ENCODE results near the gene WIPF2. TPM values are rescaled to one million over a fixed set of nuclear protein-coding genes. Genes with fewer than 3 reads are reported as not detected.

The WIPF2 gene
- total and polyA plus RNA-seq, 2 donors (not counting 3 experiments of a cell fraction or from before 2014, with no cell fraction given), result 8.4 to 30.4 TPM

DNA sequence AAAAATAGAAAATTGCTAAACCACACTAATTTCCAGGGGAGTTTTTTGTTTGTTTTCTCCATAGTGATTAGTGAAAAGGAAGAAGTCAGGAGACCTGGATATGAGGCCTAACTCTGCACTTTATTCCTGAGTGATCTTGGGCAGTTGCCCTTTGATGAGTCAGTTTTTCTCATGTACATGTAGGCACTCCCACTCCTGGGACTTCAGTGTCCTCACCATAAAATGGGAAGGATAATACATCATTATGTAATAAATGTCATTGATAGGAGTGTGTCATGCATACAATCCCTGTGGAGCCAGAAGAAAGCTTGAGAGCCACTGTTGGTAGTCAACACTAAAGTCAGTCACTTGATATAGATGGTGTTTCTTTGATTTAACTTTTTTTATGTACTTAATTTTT is 32.5 kb downstream of the WIPF2 start:
- peak; percentile 73 for FAIRE-seq
- peaks cover 40% of the 10 kb centered on the region for H3K79me2 ChIP-seq (ENCODE audit: control insufficient read depth, insufficient read depth, low read length)
- H3K4me2 ChIP-seq (ENCODE audit: insufficient read depth, low read length), result no peak overlapping the region
- peak; percentile 88 for DNase-seq (ENCODE audit: low read depth, low spot score)
- no peak overlapping the region for H2AFZ ChIP-seq (ENCODE audit: low read depth, low read length)
- ChIA-PET POLR2A (no interaction called here), CTCF (interaction anchor here (1.2 to 1.5 kb wide), 3 partner anchors 8 to 32 kb away, joined by 5 to 7 read pairs (median 6); partner anchors contain the start of gene WIPF2)
- no peaks in the 10 kb centered on the region for H3K27me3 ChIP-seq (ENCODE audit: control insufficient read depth in 2 of 2, insufficient read depth in 2 of 2, low read length in 2 of 2)
- peak; percentile 65 for TF ChIP-seq FOS (IDR thresholded peaks at IDR 0.05; ENCODE audit: borderline replicate concordance, insufficient read depth, low read length)
- no peak for TF ChIP-seq GATA2 (IDR thresholded peaks at IDR 0.05; ENCODE audit: insufficient read depth, insufficient read length, low read depth, low read length)
- peak; percentile 57 for TF ChIP-seq JUN (IDR thresholded peaks at IDR 0.05; ENCODE audit: borderline replicate concordance, insufficient read depth, insufficient read length, low read depth)
- TF ChIP-seq MYC (IDR thresholded peaks at IDR 0.05; ENCODE audit: low read depth, low read length), result no peak
- intact Hi-C loops (cut with micrococcal nuclease) (no loop called here), dilution Hi-C loops (cut with MboI; ENCODE audit: extremely low pct_ligation_motif_present, low sequenced_read_pairs) (no loop called here)
- BruUV-seq (replicated peaks), result no TSS peak
- H3K9me3 ChIP-seq (replicated peaks; ENCODE audit: control insufficient read depth, insufficient read depth, low read length), result no peaks in the 10 kb centered on the region
- peak overlapping the region; percentile 43 for H3K9ac ChIP-seq (replicated peaks; ENCODE audit: extremely low read depth, insufficient read depth, low read length)
- no peaks in the 10 kb centered on the region for H3K36me3 ChIP-seq (ENCODE audit: control insufficient read depth in 2 of 2, extremely low read depth in 1 of 2, insufficient read depth in 2 of 2, low read length in 2 of 2)
- H3K4me1 ChIP-seq (ENCODE audit: control insufficient read depth, extremely low read depth, insufficient read depth, low read length), result peaks cover 8% of the 10 kb centered on the region
- H4K20me1 ChIP-seq (replicated peaks; ENCODE audit: control insufficient read depth, extremely low read depth, insufficient read depth, low read length), result peaks cover 2% of the 10 kb centered on the region
- no peaks in the 10 kb centered on the region for H3K9me1 ChIP-seq (replicated peaks; ENCODE audit: control insufficient read depth, extremely low read depth, insufficient read depth, low read length)
- no peak overlapping the region for H3K27ac ChIP-seq (ENCODE audit: insufficient read depth, low read depth, low read length)
- no peak overlapping the region for H3K4me3 ChIP-seq (replicated peaks in 1 of 3; ENCODE audit: insufficient read depth in 1 of 3, low read depth in 1 of 3, low read length in 3 of 3)

- FAIRE-seq, result no peak
- Histone ChIP-seq H3K4me2 (ENCODE audit: insufficient read depth, low read length) (no peak overlapping the region), H3K27me3 (ENCODE audit: control insufficient read depth in 2 of 2, insufficient read depth in 2 of 2, low read length in 2 of 2) (no peaks in the 10 kb centered on the region), H3K27ac (ENCODE audit: insufficient read depth, low read depth, low read length) (no peak overlapping the region), H3K36me3 (ENCODE audit: control insufficient read depth in 2 of 2, extremely low read depth in 1 of 2, insufficient read depth in 2 of 2, low read length in 2 of 2) (peaks cover 0 to 2% of the 10 kb centered on the region in 2 experiments), H3K9me1 (replicated peaks; ENCODE audit: control insufficient read depth, extremely low read depth, insufficient read depth, low read length) (no peaks in the 10 kb centered on the region), H3K4me3 (replicated peaks in 1 of 3; ENCODE audit: insufficient read depth in 1 of 3, low read depth in 1 of 3, low read length in 3 of 3) (no peak overlapping the region), H3K79me2 (ENCODE audit: control insufficient read depth, insufficient read depth, low read length) (peaks cover 30% of the 10 kb centered on the region), H3K9ac (replicated peaks; ENCODE audit: extremely low read depth, insufficient read depth, low read length) (no peak overlapping the region), H3K9me3 (replicated peaks; ENCODE audit: control insufficient read depth, insufficient read depth, low read length) (no peaks in the 10 kb centered on the region), H3K4me1 (ENCODE audit: control insufficient read depth, extremely low read depth, insufficient read depth, low read length) (peaks cover 8% of the 10 kb centered on the region), H4K20me1 (replicated peaks; ENCODE audit: control insufficient read depth, extremely low read depth, insufficient read depth, low read length) (no peaks in the 10 kb centered on the region), H2AFZ (ENCODE audit: low read depth, low read length) (no peak overlapping the region)
- no TSS peak for BruUV-seq (replicated peaks)
- CTCF ChIA-PET, result no interaction called here
- POLR2A ChIA-PET, result no interaction called here
- no peak for DNase-seq (ENCODE audit: low read depth, low spot score)
- dilution Hi-C loops (cut with MboI; ENCODE audit: extremely low pct_ligation_motif_present, low sequenced_read_pairs), result no loop called here
- intact Hi-C loops (cut with micrococcal nuclease), result no loop called here
- TF ChIP-seq MYC (IDR thresholded peaks at IDR 0.05; ENCODE audit: low read depth, low read length) (no peak), EZH2 (IDR thresholded peaks at IDR 0.05; ENCODE audit: borderline replicate concordance, low read depth, low read length, severe bottlenecking) (no peak), JUN (IDR thresholded peaks at IDR 0.05; ENCODE audit: borderline replicate concordance, insufficient read depth, insufficient read length, low read depth) (no peak)
These were observed 34.5 kb downstream of the WIPF2 start for GRCh38 chr17:40253565-40253964.

Data from endothelial cell of umbilical vein (primary cell).